H1 (cell line): ENCODE results near the gene PCIF1. TPM values are rescaled to one million over a fixed set of nuclear protein-coding genes. Genes with fewer than 3 reads are reported as not detected.
A peak's percentile ranks its signal among the peaks of the same experiment; 100 is the strongest.

Source experiments
- CTCF ChIA-PET: fragments of 300-600 bp; sonication (Branson Sonifier 250); formaldehyde crosslinking; loops from one replicate; lab custom pipeline; 2021; ENCODE audit not compliant: partially characterized antibody; lab: Charles Lee
- POLR2A ChIA-PET: fragments of 300-600 bp; sonication (Branson Sonifier 250); formaldehyde crosslinking; loops from one replicate; lab custom pipeline; 2021; ENCODE audit warnings: inconsistent platforms; ENCODE audit not compliant: partially characterized antibody; lab: Charles Lee
- DNase-seq, 2 experiments: peaks; one replicate each; pipeline versions ENCODE4 v3.0.0 to v3.0.0-alpha.2; 2010 to 2022; ENCODE audit warnings: low spot score in 2 of 2, low read depth in 1 of 2, mixed read lengths in 1 of 2
- FAIRE-seq: peaks from 2 replicates; lab custom pipeline; 2011; peaks lifted over from hg19 to GRCh38; lab: Jason Lieb, UNC
- H2AFZ ChIP-seq: 2 replicates; pipeline ENCODE4 v1.8.1; 2012; ENCODE audit warnings: low read length, inconsistent platforms
- H2AK5ac ChIP-seq: 2 replicates; pipeline ENCODE4 v1.6.1; 2013; ENCODE audit warnings: low read depth, low read length
- H2BK120ac ChIP-seq: replicated peaks from 2 replicates; pipeline ENCODE3; 2013; ENCODE audit warnings: low read depth, low read length, inconsistent platforms
- H2BK12ac ChIP-seq: 2 replicates; pipeline ENCODE4 v1.6.1; 2013; ENCODE audit warnings: low read depth, low read length
- H2BK15ac ChIP-seq: 2 replicates; pipeline ENCODE4 v1.6.1; 2013; ENCODE audit warnings: low read length
- H2BK20ac ChIP-seq: 2 replicates; pipeline ENCODE4 v1.6.1; 2013; ENCODE audit warnings: low read length
- H2BK5ac ChIP-seq: 2 replicates; pipeline ENCODE4 v1.6.1; 2013; ENCODE audit warnings: low read depth, low read length
- H3K14ac ChIP-seq: 2 replicates; pipeline ENCODE4 v1.6.1; 2013; ENCODE audit warnings: inconsistent platforms; ENCODE audit not compliant: insufficient read length
- H3K18ac ChIP-seq: 2 replicates; pipeline ENCODE4 v1.6.1; 2013; ENCODE audit warnings: low read length; ENCODE audit errors: extremely low read depth
- H3K23ac ChIP-seq: 2 replicates; pipeline ENCODE4 v1.6.1; 2013; ENCODE audit warnings: inconsistent platforms; ENCODE audit not compliant: insufficient read length
- H3K23me2 ChIP-seq: 2 replicates; pipeline ENCODE4 v1.6.1; 2013; ENCODE audit warnings: low read depth, low read length
- H3K27ac ChIP-seq: 2 replicates; pipeline ENCODE4 v1.6.1; 2011; ENCODE audit warnings: low read depth, low read length, inconsistent platforms
- H3K27me3 ChIP-seq, 4 experiments: replicated peaks in 1 of 4; 1 replicate in 1 of 4; 2 replicates in 3 of 4; pipeline versions ENCODE4 v1.6.1 to v1.8.1; 2011 to 2013; ENCODE audit warnings: low read length in 3 of 4, mild to moderate bottlenecking in 3 of 4, inconsistent platforms in 2 of 4, mixed read lengths in 2 of 4, moderate library complexity in 1 of 4; ENCODE audit not compliant: control insufficient read depth in 3 of 4, insufficient read depth in 3 of 4; ENCODE audit errors: extremely low read depth in 1 of 4
- H3K36me3 ChIP-seq, 4 experiments: 2 replicates each; pipeline versions ENCODE4 v1.6.1 to v1.8.1; 2011 to 2013; ENCODE audit warnings: mild to moderate bottlenecking in 4 of 4, low read length in 3 of 4, moderate library complexity in 2 of 4, control low read depth in 1 of 4, inconsistent platforms in 1 of 4; ENCODE audit not compliant: insufficient read depth in 4 of 4, control insufficient read depth in 2 of 4
- H3K4ac ChIP-seq: replicated peaks from 2 replicates; pipeline ENCODE3; 2013; ENCODE audit warnings: low read length, low read depth, mixed read lengths, inconsistent platforms; ENCODE audit not compliant: insufficient read length
- H3K4me1 ChIP-seq, 4 experiments: replicated peaks in 1 of 4; 1 replicate in 1 of 4; 2 replicates in 3 of 4; pipeline versions ENCODE4 v1.6.1 to v1.8.1; 2011 to 2013; ENCODE audit warnings: low read length in 3 of 4, inconsistent platforms in 2 of 4, mixed read lengths in 1 of 4; ENCODE audit not compliant: insufficient read depth in 4 of 4, control insufficient read depth in 3 of 4
- H3K4me2 ChIP-seq, 2 experiments: 2 replicates each; pipeline versions ENCODE4 v1.6.1 to v1.8.1; 2011 to 2013; ENCODE audit warnings: low read depth in 2 of 2, low read length in 2 of 2, control low read depth in 1 of 2, inconsistent platforms in 1 of 2, mild to moderate bottlenecking in 1 of 2; ENCODE audit not compliant: insufficient read depth in 1 of 2
- H3K4me3 ChIP-seq, 4 experiments: fragments of 200-600, 300-600 bp in 1 of 4; sonication (generic), shearing (Covaris generic), sonication (Bioruptor Twin) in 1 of 4; 2 replicates each; pipeline versions ENCODE4 v1.5.1 to v1.8.1; 2011 to 2016; ENCODE audit warnings: low read length in 4 of 4, low read depth in 3 of 4, control low read depth in 2 of 4, inconsistent platforms in 2 of 4, mild to moderate bottlenecking in 2 of 4, mixed read lengths in 1 of 4, moderate library complexity in 1 of 4; ENCODE audit not compliant: insufficient read depth in 2 of 4; ENCODE audit errors: extremely low read depth in 1 of 4
- H3K56ac ChIP-seq: replicated peaks from 2 replicates; pipeline ENCODE3; 2013; ENCODE audit warnings: low read depth, mild to moderate bottlenecking, mixed read lengths, low read length, inconsistent platforms; ENCODE audit not compliant: insufficient read length
- H3K79me1 ChIP-seq: 2 replicates; pipeline ENCODE4 v1.6.1; 2013; ENCODE audit warnings: low read depth, low read length, control low read depth
- H3K79me2 ChIP-seq, 2 experiments: 2 replicates each; pipeline versions ENCODE4 v1.6.1 to v1.8.1; 2012 to 2013; ENCODE audit warnings: low read length in 2 of 2, mild to moderate bottlenecking in 2 of 2, inconsistent platforms in 1 of 2; ENCODE audit not compliant: insufficient read depth in 2 of 2, control insufficient read depth in 1 of 2
- H3K9ac ChIP-seq, 4 experiments: replicated peaks in 1 of 4; 1 replicate in 1 of 4; 2 replicates in 3 of 4; pipeline versions ENCODE4 v1.6.1 to v1.8.1; 2011 to 2013; ENCODE audit warnings: low read depth in 3 of 4, low read length in 3 of 4, control low read depth in 2 of 4, mild to moderate bottlenecking in 2 of 4, moderate library complexity in 2 of 4, inconsistent platforms in 1 of 4; ENCODE audit errors: extremely low read depth in 1 of 4
- H3K9me3 ChIP-seq, 2 experiments: 2 replicates each; pipeline versions ENCODE4 v1.6.1 to v1.8.1; 2012 to 2013; ENCODE audit warnings: mild to moderate bottlenecking in 2 of 2, moderate library complexity in 2 of 2, control low read depth in 1 of 2, inconsistent platforms in 1 of 2, low read depth in 1 of 2, low read length in 1 of 2, mixed read lengths in 1 of 2; ENCODE audit not compliant: insufficient read depth in 2 of 2
- H4K20me1 ChIP-seq, 2 experiments: replicated peaks in 1 of 2; 2 replicates each; pipeline versions ENCODE3 to v1.8.1; 2011 to 2013; ENCODE audit warnings: inconsistent platforms in 2 of 2, low read length in 2 of 2, mild to moderate bottlenecking in 1 of 2; ENCODE audit not compliant: insufficient read depth in 2 of 2, control insufficient read depth in 1 of 2
- H4K5ac ChIP-seq: 2 replicates; pipeline ENCODE4 v1.6.1; 2013; ENCODE audit warnings: low read length, low read depth, mixed read lengths, inconsistent platforms; ENCODE audit not compliant: insufficient read length
- H4K8ac ChIP-seq: 2 replicates; pipeline ENCODE4 v1.8.0; 2013; ENCODE audit warnings: mild to moderate bottlenecking, moderate library complexity, low read length, inconsistent platforms; ENCODE audit not compliant: insufficient read depth; ENCODE audit errors: extremely low read depth
- H4K91ac ChIP-seq: replicated peaks from 2 replicates; pipeline ENCODE3; 2013; ENCODE audit warnings: low read length, mixed read lengths, inconsistent platforms; ENCODE audit not compliant: insufficient read length
- FOSL1 ChIP-seq: IDR thresholded peaks from 2 replicates; pipeline ENCODE4 v1.6.1; 2011; ENCODE audit warnings: mild to moderate bottlenecking, low read depth, low read length, moderate library complexity; ENCODE audit not compliant: insufficient read depth
- NRF1 ChIP-seq: IDR thresholded peaks from 2 replicates; pipeline ENCODE4 v1.6.1; 2011; ENCODE audit warnings: mild to moderate bottlenecking, low read depth, low read length, improper control_type of control experiment
- POLR2AphosphoS5 ChIP-seq: IDR thresholded peaks from 2 replicates; pipeline ENCODE4 v1.6.1; 2011; ENCODE audit warnings: low read depth, low read length
- WGBS, 2 experiments: shearing (Covaris generic) in 1 of 2; methylation state at CpG; one replicate each; pipeline versions ENCODE4 v1.1.6 to v1.1.7; 2013 to 2015; ENCODE audit warnings: low lambda C conversion rate in 2 of 2, mixed read lengths in 2 of 2, inconsistent platforms in 1 of 2, low coverage in 1 of 2, missing lambda C conversion rate in 1 of 2; ENCODE audit not compliant: insufficient replicate concordance in 2 of 2, insufficient coverage in 1 of 2, insufficient read length in 1 of 2; ENCODE audit errors: extremely low coverage in 1 of 2, missing lambda C conversion rate in 1 of 2; 5-methylcytosine and 5-hydroxymethylcytosine counted together
- polyA plus RNA-seq, 7 experiments: library from polyadenylated mRNA; depleted of rRNA in 3 of 7; stranded (reverse) in 5 of 7; unstranded in 2 of 7; fragments of >200 nt in 5 of 7; fragments of 200-250 nt in 2 of 7; gene quantifications; 1 replicate in 5 of 7; 2 replicates in 1 of 7; 4 replicates in 1 of 7; pipeline versions ENCODE4 v1.2.1 to v1.2.3, GENCODE V29; 2011 to 2013; ENCODE audit warnings: missing spikeins in 2 of 7, mixed read lengths in 2 of 7
- total RNA-seq: library from RNA; stranded (reverse); fragmentation: NEBNext Ultra II Directional; extraction: Animal tissue kit (Norgen Biotek cat#: 25700); gene quantifications from 2 replicates; pipeline ENCODE4 v1.2.1, GENCODE V29; 2021
- TF ChIP-seq, protein P1 (sequence below): IDR thresholded peaks from 2 replicates; pipeline ENCODE4 v1.6.1; 2012; ENCODE audit warnings: low read length, inconsistent platforms

The PCIF1 gene
- total and polyA plus RNA-seq, 2 of the 8 experiments (the other 6 are each of a cell fraction or from before 2014, with no cell fraction given), result 30.3 to 30.6 TPM

DNA sequence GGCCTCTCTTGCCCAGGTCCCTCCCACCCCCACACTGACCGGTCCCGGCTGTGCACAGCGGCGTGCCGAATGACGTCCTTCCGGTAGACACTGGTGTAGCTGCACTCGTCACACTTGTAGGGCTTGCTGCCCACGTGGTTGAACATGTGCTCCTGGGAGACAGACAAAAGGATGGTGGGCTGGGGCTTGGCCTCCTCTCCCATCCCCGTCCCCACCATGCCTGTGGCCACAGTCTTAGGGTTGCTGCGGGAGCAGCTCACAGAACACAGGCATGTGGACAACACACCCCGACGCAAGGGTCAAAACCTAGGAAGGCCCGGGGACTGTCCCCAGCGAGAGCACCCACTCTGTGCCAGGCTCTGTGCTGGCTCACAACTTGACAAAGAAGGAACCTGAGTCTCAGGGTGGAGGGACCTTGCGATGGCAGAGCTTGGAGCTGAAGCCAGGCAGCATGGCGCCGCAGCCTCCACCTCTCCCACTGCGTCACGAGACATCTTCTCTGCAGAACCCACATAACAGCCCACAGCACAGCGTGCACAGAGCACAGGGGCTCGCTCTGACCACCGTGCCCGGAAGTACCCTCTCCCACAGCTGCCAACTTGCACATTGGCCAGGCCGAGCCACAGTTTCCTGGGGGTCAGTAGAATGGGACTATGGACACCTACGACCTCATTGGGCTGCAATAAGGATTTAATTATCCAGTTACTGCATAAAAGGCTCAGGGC is 27.7 kb downstream of the PCIF1 start:
- FAIRE-seq (no peak), DNase-seq (no peak)
- no peak overlapping the region for H3K18ac ChIP-seq
- peaks cover 12 to 47% (median 38%) of the 10 kb centered on the region in 4 experiments for H3K36me3 ChIP-seq
- no peaks in the 10 kb centered on the region for H3K4me1 ChIP-seq
- H4K5ac ChIP-seq, result no peak overlapping the region
- CTCF ChIA-PET, result interaction anchor here (0.9 to 9.7 kb wide), 19 partner anchors 9 to 423 kb away, joined by 3 to 82 read pairs (median 5); partner anchors contain the start of genes CTSA, NEURL2, WFDC6 and ZNF335
- no peak overlapping the region for H2AK5ac ChIP-seq
- peak overlapping the region; percentile 59; the same call in 1 of the 2 replicates for H4K8ac ChIP-seq
- no peaks in the 10 kb centered on the region for H3K9me3 ChIP-seq
- no peak overlapping the region for H2BK20ac ChIP-seq
- H3K9ac ChIP-seq, result no peak overlapping the region
- H3K79me1 ChIP-seq, result no peaks in the 10 kb centered on the region
- no peak overlapping the region for H4K91ac ChIP-seq
- H3K4me2 ChIP-seq, result no peak overlapping the region
- no peak overlapping the region for H2BK120ac ChIP-seq
- H3K23ac ChIP-seq, result no peak overlapping the region
- no peak overlapping the region for H2BK12ac ChIP-seq
- 91% methylated on average over 26 of the region's 26 CpGs; no CpG with 5 or more reads in 1 of the 2 experiments for WGBS, 2 experiments
- H2BK5ac ChIP-seq, result no peak overlapping the region
- H3K14ac ChIP-seq, result no peak overlapping the region
- H3K4ac ChIP-seq, result no peak overlapping the region
- H3K56ac ChIP-seq, result no peak overlapping the region
- no peak overlapping the region for H3K4me3 ChIP-seq
- POLR2A ChIA-PET, result interaction anchor here (0.9 to 16.7 kb wide), 7 partner anchors 8 to 138 kb away, joined by 3 to 238 read pairs (median 5); partner anchors contain the start of genes PCIF1 and ZNF335
- H4K20me1 ChIP-seq, result peaks cover 0 to 4% of the 10 kb centered on the region in 2 experiments
- no peaks in the 10 kb centered on the region for H3K27me3 ChIP-seq
- H3K27ac ChIP-seq, result no peak overlapping the region
- H2BK15ac ChIP-seq, result no peak overlapping the region
- H2AFZ ChIP-seq, result no peak overlapping the region
- no peaks in the 10 kb centered on the region for H3K23me2 ChIP-seq
- no peaks in the 10 kb centered on the region for H3K79me2 ChIP-seq
- TF ChIP-seq FOSL1, result no peak
- no peak for TF ChIP-seq NRF1
- no peak for TF ChIP-seq POLR2AphosphoS5
- TF ChIP-seq, protein P1, sequence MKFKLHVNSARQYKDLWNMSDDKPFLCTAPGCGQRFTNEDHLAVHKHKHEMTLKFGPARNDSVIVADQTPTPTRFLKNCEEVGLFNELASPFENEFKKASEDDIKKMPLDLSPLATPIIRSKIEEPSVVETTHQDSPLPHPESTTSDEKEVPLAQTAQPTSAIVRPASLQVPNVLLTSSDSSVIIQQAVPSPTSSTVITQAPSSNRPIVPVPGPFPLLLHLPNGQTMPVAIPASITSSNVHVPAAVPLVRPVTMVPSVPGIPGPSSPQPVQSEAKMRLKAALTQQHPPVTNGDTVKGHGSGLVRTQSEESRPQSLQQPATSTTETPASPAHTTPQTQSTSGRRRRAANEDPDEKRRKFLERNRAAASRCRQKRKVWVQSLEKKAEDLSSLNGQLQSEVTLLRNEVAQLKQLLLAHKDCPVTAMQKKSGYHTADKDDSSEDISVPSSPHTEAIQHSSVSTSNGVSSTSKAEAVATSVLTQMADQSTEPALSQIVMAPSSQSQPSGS, result no peak
